IMR-90 (cell line): ENCODE data around the gene ELMO1. TPM values are rescaled to one million over a fixed set of nuclear protein-coding genes. Genes with fewer than 3 reads are reported as not detected.

Source experiments
- ATAC-seq: fragments of 200-7000 bp; cut with Tn5 transposase; 2 replicates; pipeline ENCODE4 v1.9.1; 2020; ENCODE audit warnings: low read depth, mild to moderate bottlenecking, moderate library complexity
- BruUV-seq: library from RNA; stranded (reverse); fragments of 400-500 nt; replicated peaks from 2 replicates; lab custom pipeline; 2021; lab: Mats Ljungman, UMichigan
- CTCF ChIA-PET: fragments of 300-600 bp; formaldehyde crosslinking; extraction: SDS; loops from one replicate; lab custom pipeline; 2021; ENCODE audit warnings: antibody characterized with exemption; lab: Yijun Ruan, JAX
- POLR2A ChIA-PET: fragments of 300-600 bp; sonication (Branson Sonifier 250); formaldehyde crosslinking; loops from one replicate; lab custom pipeline; 2022; ENCODE audit warnings: antibody characterized with exemption; ENCODE audit not compliant: unreplicated experiment; lab: Charles Lee
- DNase-seq: peaks from one replicate; pipeline ENCODE4 v3.0.0; 2013
- H2AFZ ChIP-seq: replicated peaks from 2 replicates; pipeline ENCODE3; 2013; ENCODE audit warnings: low read length, mild to moderate bottlenecking; ENCODE audit not compliant: poor library complexity
- H2AK5ac ChIP-seq: 2 replicates; pipeline ENCODE4 v1.6.1; 2013; ENCODE audit warnings: low read depth, low read length, inconsistent platforms
- H2AK9ac ChIP-seq: replicated peaks from 2 replicates; pipeline ENCODE3; 2013; ENCODE audit warnings: mild to moderate bottlenecking, low read depth, low read length, moderate library complexity; ENCODE audit not compliant: poor library complexity
- H2BK120ac ChIP-seq: 2 replicates; pipeline ENCODE4 v1.6.1; 2013; ENCODE audit warnings: low read depth, low read length, inconsistent platforms
- H2BK15ac ChIP-seq: 3 replicates; pipeline ENCODE4 v1.6.1; 2013; ENCODE audit warnings: low read depth, low read length, inconsistent platforms
- H2BK20ac ChIP-seq: 2 replicates; pipeline ENCODE4 v1.6.1; 2013; ENCODE audit warnings: low read depth, mild to moderate bottlenecking, inconsistent platforms, low read length, moderate library complexity
- H2BK5ac ChIP-seq: 2 replicates; pipeline ENCODE4 v1.6.1; 2013; ENCODE audit warnings: mild to moderate bottlenecking, low read depth, low read length, inconsistent platforms; ENCODE audit not compliant: poor library complexity, severe bottlenecking
- H3K14ac ChIP-seq: replicated peaks from 2 replicates; pipeline ENCODE4 v1.6.1; 2013; ENCODE audit warnings: low read depth, low read length, inconsistent platforms
- H3K18ac ChIP-seq: 2 replicates; pipeline ENCODE4 v1.6.1; 2013; ENCODE audit warnings: low read depth, low read length, control low read depth
- H3K23ac ChIP-seq: 2 replicates; pipeline ENCODE4 v1.6.1; 2013; ENCODE audit warnings: low read depth, low read length, inconsistent platforms
- H3K27ac ChIP-seq: 2 replicates; pipeline ENCODE4 v1.5.1; 2013; ENCODE audit warnings: mild to moderate bottlenecking, control low read depth, low read length; ENCODE audit not compliant: insufficient read depth
- H3K27me3 ChIP-seq: 2 replicates; pipeline ENCODE4 v1.6.1; 2013; ENCODE audit warnings: low read length; ENCODE audit not compliant: control insufficient read depth, insufficient read depth
- H3K36me3 ChIP-seq: 2 replicates; pipeline ENCODE4 v1.6.1; 2013; ENCODE audit warnings: low read length, mixed read lengths; ENCODE audit not compliant: control insufficient read depth, insufficient read depth
- H3K4ac ChIP-seq: 2 replicates; pipeline ENCODE4 v1.6.1; 2013; ENCODE audit warnings: low read depth, low read length, inconsistent platforms
- H3K4me1 ChIP-seq: 2 replicates; pipeline ENCODE4 v1.6.1; 2013; ENCODE audit warnings: low read length, mixed read lengths; ENCODE audit not compliant: control insufficient read depth, insufficient read depth
- H3K4me2 ChIP-seq: 2 replicates; pipeline ENCODE4 v1.6.1; 2013; ENCODE audit warnings: low read depth, mild to moderate bottlenecking, control low read depth, low read length, moderate library complexity
- H3K4me3 ChIP-seq: 2 replicates; pipeline ENCODE4 v1.5.1; 2013; ENCODE audit warnings: low read depth, mild to moderate bottlenecking, control low read depth, low read length, moderate library complexity; ENCODE audit not compliant: insufficient read depth
- H3K56ac ChIP-seq: 2 replicates; pipeline ENCODE4 v1.6.1; 2013; ENCODE audit warnings: low read length, inconsistent platforms; ENCODE audit not compliant: insufficient read depth; ENCODE audit errors: extremely low read depth
- H3K79me1 ChIP-seq, 2 experiments: 2 replicates each; pipeline ENCODE4 v1.6.1; 2013; ENCODE audit warnings: low read length in 2 of 2, inconsistent platforms in 1 of 2, low read depth in 1 of 2
- H3K9ac ChIP-seq: 2 replicates; pipeline ENCODE4 v1.6.1; 2013; ENCODE audit warnings: low read depth, low read length, control low read depth
- H3K9me1 ChIP-seq: 2 replicates; pipeline ENCODE4 v1.6.1; 2013; ENCODE audit warnings: low read length, inconsistent platforms; ENCODE audit not compliant: insufficient read depth
- H3K9me3 ChIP-seq: 2 replicates; pipeline ENCODE4 v1.6.1; 2013; ENCODE audit warnings: low read length; ENCODE audit not compliant: control insufficient read depth, insufficient read depth
- H4K20me1 ChIP-seq: 2 replicates; pipeline ENCODE4 v1.6.1; 2013; ENCODE audit warnings: low read length, inconsistent platforms; ENCODE audit not compliant: insufficient read depth
- H4K5ac ChIP-seq: 2 replicates; pipeline ENCODE4 v1.6.1; 2013; ENCODE audit warnings: mild to moderate bottlenecking, low read depth, low read length, control low read depth
- H4K8ac ChIP-seq, 2 experiments: 2 replicates each; pipeline ENCODE4 v1.6.1; 2013; ENCODE audit warnings: low read depth in 2 of 2, low read length in 2 of 2, control low read depth in 1 of 2, inconsistent platforms in 1 of 2
- H4K91ac ChIP-seq: 2 replicates; pipeline ENCODE4 v1.6.1; 2013; ENCODE audit warnings: low read depth, low read length, inconsistent platforms; ENCODE audit not compliant: insufficient read depth
- BHLHE40 ChIP-seq: fragments of 150-350 bp; IDR thresholded peaks from 2 replicates; pipeline ENCODE4 v1.6.1; 2016; ENCODE audit warnings: mild to moderate bottlenecking, low read depth, low read length
- CEBPB ChIP-seq: IDR thresholded peaks from 2 replicates; pipeline ENCODE4 v1.6.1; 2012; ENCODE audit warnings: low read depth, low read length, improper control_type of control experiment
- CHD1 ChIP-seq: IDR thresholded peaks from 2 replicates; pipeline ENCODE4 v1.6.1; 2012; ENCODE audit warnings: low read depth, low read length, improper control_type of control experiment
- FOS ChIP-seq: fragments of 150-350 bp; IDR thresholded peaks from 2 replicates; pipeline ENCODE4 v1.6.1; 2016; ENCODE audit warnings: low read depth, low read length
- MAFK ChIP-seq: IDR thresholded peaks from 2 replicates; pipeline ENCODE4 v1.6.1; 2012; ENCODE audit warnings: low read depth, low read length, improper control_type of control experiment
- RCOR1 ChIP-seq: IDR thresholded peaks from 2 replicates; pipeline ENCODE4 v1.6.1; 2012; ENCODE audit warnings: mild to moderate bottlenecking, low read length, improper control_type of control experiment; ENCODE audit not compliant: insufficient replicate concordance
- RFX5 ChIP-seq: IDR thresholded peaks from 2 replicates; pipeline ENCODE4 v1.8.0; 2012; ENCODE audit warnings: low read depth, mild to moderate bottlenecking, low read length, moderate library complexity
- WGBS, 2 experiments: methylation state at CpG; one replicate each; pipeline versions ENCODE4 v1.1.5 to v1.1.7; 2013; ENCODE audit warnings: missing lambda C conversion rate in 2 of 2; ENCODE audit not compliant: insufficient read length in 1 of 2; ENCODE audit errors: extremely low coverage in 2 of 2; 5-methylcytosine and 5-hydroxymethylcytosine counted together
- dilution Hi-C: fragments of 300-500 bp; cut with HindIII; formaldehyde crosslinking; loops from one replicate; pipeline ENCODE4 v1.14.3; 2018; ENCODE audit warnings: low sequenced_read_pairs; ENCODE audit not compliant: unreplicated experiment
- in situ Hi-C: fragments of 300-500 bp; cut with MboI; formaldehyde crosslinking; loops from 3 replicates; pipeline ENCODE4 v1.14.3; 2019; ENCODE audit warnings: low sequenced_read_pairs, inconsistent platforms, mixed read lengths
- intact Hi-C: fragments of 100-400 bp; cut with micrococcal nuclease; formaldehyde crosslinking; loops from 2 replicates; pipeline ENCODE4 v1.10.0; 2022
- polyA plus RNA-seq, 3 experiments: library from polyadenylated mRNA; depleted of rRNA; stranded (reverse); fragments of >200 nt; gene quantifications; 2 replicates each; pipeline ENCODE4 v1.2.3, GENCODE V29; 2012; ENCODE audit warnings: low replicate concordance in 1 of 3
- total RNA-seq: library from RNA; depleted of rRNA; stranded (reverse); fragments of >200 nt; gene quantifications from 2 replicates; pipeline ENCODE4 v1.2.3, GENCODE V29; 2012

Gene ELMO1
- total and polyA plus RNA-seq, 2 of the 4 experiments (the other 2 are of a cell fraction) = 0.03 TPM; not detected in 1

DNA sequence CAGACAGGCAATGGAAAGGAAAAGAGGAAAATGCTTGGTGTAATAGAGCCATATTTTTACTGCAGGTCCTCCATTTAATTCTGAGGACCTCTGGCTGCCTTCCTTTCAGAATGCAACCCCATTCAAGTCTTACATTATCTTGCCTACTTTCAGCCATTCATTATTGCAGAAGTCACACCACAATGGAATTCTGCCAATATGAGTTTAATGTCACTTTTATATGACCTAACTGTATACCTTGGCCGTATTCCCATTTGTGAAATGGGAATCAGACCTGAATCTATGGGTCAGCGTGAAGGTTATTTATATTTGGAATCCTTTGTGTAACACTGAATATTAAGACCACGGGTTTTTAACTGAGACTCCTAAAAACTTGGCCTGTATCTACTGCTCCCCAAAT is 482.6 kb downstream of the ELMO1 start:
- H3K36me3 ChIP-seq = no peaks in the 10 kb centered on the region
- H3K9me1 ChIP-seq = no peaks in the 10 kb centered on the region
- H4K5ac ChIP-seq = no peak overlapping the region
- dilution Hi-C loops (no loop called here), intact Hi-C loops (loop anchor here (2.0 to 5.0 kb wide), 2 partner anchors 61 to 479 kb away; no protein-coding TSS in a partner anchor), in situ Hi-C loops (loop anchor here (25.0 kb wide), 1 partner anchor 479 kb away; no protein-coding TSS in a partner anchor)
- H3K14ac ChIP-seq = no peak overlapping the region
- BruUV-seq = no TSS peak
- H2BK120ac ChIP-seq = no peak overlapping the region
- no peak overlapping the region for H3K4me3 ChIP-seq
- H3K56ac ChIP-seq = no peak overlapping the region
- no peak overlapping the region for H3K4me2 ChIP-seq
- no peak overlapping the region for H4K91ac ChIP-seq
- no peaks in the 10 kb centered on the region for H3K4me1 ChIP-seq
- no peaks in the 10 kb centered on the region for H3K79me1 ChIP-seq
- no peak overlapping the region for H2BK5ac ChIP-seq
- H2BK15ac ChIP-seq = no peak overlapping the region
- H4K8ac ChIP-seq = no peak overlapping the region
- no peaks in the 10 kb centered on the region for H4K20me1 ChIP-seq
- H2BK20ac ChIP-seq = no peak overlapping the region
- H3K4ac ChIP-seq = no peak overlapping the region
- no CpG with 5 or more reads among the region's 3 CpGs for WGBS, 2 experiments
- ATAC-seq (no peak), DNase-seq (no peak)
- TF ChIP-seq FOS (no peak), BHLHE40 (no peak), CHD1 (no peak), MAFK (no peak), CEBPB (no peak), RFX5 (no peak), RCOR1 (no peak)
- H3K27ac ChIP-seq = no peak overlapping the region
- no peaks in the 10 kb centered on the region; the same call in 1 of the 2 replicates for H3K27me3 ChIP-seq
- H3K18ac ChIP-seq = no peak overlapping the region
- H3K9me3 ChIP-seq = no peaks in the 10 kb centered on the region
- H2AK5ac ChIP-seq = no peak overlapping the region
- H3K23ac ChIP-seq = no peak overlapping the region
- POLR2A ChIA-PET = no interaction called here
- no peak overlapping the region for H2AK9ac ChIP-seq
- H3K9ac ChIP-seq = no peak overlapping the region
- H2AFZ ChIP-seq = no peak overlapping the region
- CTCF ChIA-PET = no interaction called here
